GM19035 (cell line): ENCODE data around the gene MORN2.
"Not testable (repeated sequence)": the region's sequence is repeated elsewhere in the genome, so short reads cannot be mapped to it uniquely, and the experiment has no call there.

Experiments
- ATAC-seq: cut with Tn5 transposase; IDR thresholded peaks from one replicate; pipeline ENCODE4 v1.9.1; 2021; ENCODE audit not compliant: unreplicated experiment

Gene MORN2

GRCh38 chr2:38875576-38876367 is at the start of gene MORN2, which contains the start of gene DHX57:
Gene MORN2 (plus strand): TSS chr2:38875976.
Gene DHX57 (minus strand): TSS chr2:38875934. CDS start chr2:38868405, 7,529 bp downstream.
- ATAC-seq: peak; percentile 100

GRCh38 chr2:38827539-38828145 is 48.1 kb upstream of the MORN2 start:
- ATAC-seq: not testable (repeated sequence)

- ATAC-seq: no peak
Measured at GRCh38 chr2:38828460-38828859, 47.3 kb upstream of the MORN2 start.

GRCh38 chr2:38829971-38830370 is 45.8 kb upstream of the MORN2 start:
- ATAC-seq: no peak

- ATAC-seq: no peak
Measured at GRCh38 chr2:38830526-38831159, 45.1 kb upstream of the MORN2 start.

- ATAC-seq: no peak
Measured at GRCh38 chr2:38835015-38835601, 40.7 kb upstream of the MORN2 start.

- ATAC-seq: peak; percentile 93
Measured at GRCh38 chr2:38835990-38836389, 39.8 kb upstream of the MORN2 start.

- no peak for ATAC-seq
Measured at GRCh38 chr2:38836791-38837190, 39.0 kb upstream of the MORN2 start.

GRCh38 chr2:38850045-38850444 is 25.7 kb upstream of the MORN2 start:
- no peak for ATAC-seq

- ATAC-seq: no peak
Measured at GRCh38 chr2:38856165-38856564, 19.6 kb upstream of the MORN2 start.

- no peak for ATAC-seq
Measured at GRCh38 chr2:38862476-38862875, 13.3 kb upstream of the MORN2 start.

- no peak for ATAC-seq
Measured at GRCh38 chr2:38863061-38863695, 12.6 kb upstream of the MORN2 start.

GRCh38 chr2:38866773-38867443 is 8.9 kb upstream of the MORN2 start:
- no peak for ATAC-seq

GRCh38 chr2:38871432-38871831 is 4.3 kb upstream of the MORN2 start:
- no peak for ATAC-seq

- no peak for ATAC-seq
Measured at GRCh38 chr2:38873763-38874162, 2.0 kb upstream of the MORN2 start.

GRCh38 chr2:38875227-38875575 is 575 bp upstream of the MORN2 start:
- ATAC-seq: peak; percentile 3

- no peak for ATAC-seq
Measured at GRCh38 chr2:38876407-38876806, 631 bp downstream of the MORN2 start.

GRCh38 chr2:38886063-38886462 is 10.3 kb downstream of the MORN2 start:
- ATAC-seq: no peak

GRCh38 chr2:38887347-38887746 is 11.6 kb downstream of the MORN2 start:
- ATAC-seq: no peak

GRCh38 chr2:38887902-38888554 is 12.3 kb downstream of the MORN2 start:
- no peak for ATAC-seq
